HG02642 (cell line): ENCODE measurements around the gene GRPEL2.
A peak's percentile ranks its signal among the peaks of the same experiment; 100 is the strongest.

ENCODE experiments used
- ATAC-seq: cut with Tn5 transposase; IDR thresholded peaks from one replicate; pipeline ENCODE4 v1.9.1; 2021; ENCODE audit warnings: mild to moderate bottlenecking; ENCODE audit not compliant: unreplicated experiment, poor library complexity

Gene GRPEL2

DNA sequence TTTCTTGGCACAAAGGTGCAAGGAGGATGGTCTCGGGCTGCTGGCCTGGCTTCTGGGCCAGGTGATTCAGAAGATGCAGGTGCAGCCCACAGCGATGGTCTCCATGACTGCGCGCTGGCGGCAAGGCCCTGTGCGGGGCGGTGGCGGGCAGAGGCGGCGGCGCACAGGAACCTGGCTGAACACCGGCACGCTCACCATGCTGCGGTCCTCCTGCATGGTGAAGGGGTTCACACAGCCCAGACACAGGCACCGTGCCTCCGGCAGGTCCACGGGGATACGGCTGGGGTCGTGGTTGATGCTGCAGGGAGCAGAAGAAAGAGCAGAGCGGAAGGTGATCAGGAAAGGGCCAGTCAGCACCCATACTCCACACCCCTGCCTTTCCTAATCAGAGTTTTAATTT lies 29.0 kb downstream of the GRPEL2 start:
- no peak for ATAC-seq

DNA sequence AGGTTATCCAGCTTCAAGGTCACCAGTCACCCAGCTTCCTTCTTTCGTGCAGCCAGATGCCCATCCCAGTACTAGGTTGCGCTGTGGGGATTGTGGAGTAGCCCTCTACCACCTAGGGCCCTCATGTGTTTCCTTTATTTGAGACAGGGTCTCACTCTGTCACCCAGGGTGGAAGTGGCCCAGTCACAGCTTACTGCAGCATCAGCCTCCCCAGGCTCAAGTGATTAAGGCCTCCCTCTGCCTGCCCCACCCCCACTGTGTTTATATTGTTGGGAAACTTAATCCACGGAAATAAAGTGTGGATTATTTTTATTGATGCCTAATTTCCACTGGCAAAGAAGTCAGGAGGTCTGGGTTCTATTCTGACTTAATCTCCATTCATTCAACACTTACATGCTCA lies 29.5 kb downstream of the GRPEL2 start:
- ATAC-seq: no peak

DNA sequence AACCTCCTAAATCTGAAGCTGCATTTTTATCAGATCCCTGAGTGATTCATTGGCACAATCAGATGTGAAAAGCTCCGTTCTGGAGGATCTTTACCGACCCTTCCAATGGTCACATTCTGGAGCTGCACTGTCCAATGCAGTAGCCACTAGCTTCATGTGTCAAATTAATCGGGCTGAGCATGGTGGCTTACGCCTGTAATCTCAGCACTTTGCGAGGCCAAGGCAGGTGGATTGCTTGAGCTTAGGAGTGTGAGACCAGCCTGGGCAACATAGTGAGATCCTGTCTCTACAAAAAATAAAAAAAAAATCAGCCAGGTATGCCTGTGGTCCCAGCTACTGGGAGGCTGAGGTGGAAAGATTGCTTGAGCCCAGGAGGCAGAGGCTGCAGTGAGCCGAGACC lies 30.1 kb downstream of the GRPEL2 start:
- ATAC-seq: no peak

DNA sequence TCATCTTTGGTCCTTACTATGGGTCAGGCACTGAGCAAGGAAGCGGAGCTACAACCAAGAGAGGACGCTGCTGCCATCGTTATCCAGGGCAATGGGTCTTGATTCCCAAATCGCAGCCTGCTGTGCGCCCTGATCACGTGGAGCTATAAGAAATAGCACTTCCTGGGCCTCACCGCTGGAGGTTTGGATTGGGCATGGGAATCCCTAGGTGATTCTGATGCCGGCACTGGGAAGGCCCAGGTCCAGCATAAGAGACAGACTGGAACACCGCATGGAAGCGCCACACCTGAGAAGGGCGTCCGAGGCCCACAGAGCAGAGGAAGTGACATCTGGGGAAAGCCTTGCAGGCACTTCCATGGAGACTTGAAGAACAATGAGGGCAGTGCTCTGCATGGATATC lies 30.8 kb downstream of the GRPEL2 start:
- no peak for ATAC-seq

DNA sequence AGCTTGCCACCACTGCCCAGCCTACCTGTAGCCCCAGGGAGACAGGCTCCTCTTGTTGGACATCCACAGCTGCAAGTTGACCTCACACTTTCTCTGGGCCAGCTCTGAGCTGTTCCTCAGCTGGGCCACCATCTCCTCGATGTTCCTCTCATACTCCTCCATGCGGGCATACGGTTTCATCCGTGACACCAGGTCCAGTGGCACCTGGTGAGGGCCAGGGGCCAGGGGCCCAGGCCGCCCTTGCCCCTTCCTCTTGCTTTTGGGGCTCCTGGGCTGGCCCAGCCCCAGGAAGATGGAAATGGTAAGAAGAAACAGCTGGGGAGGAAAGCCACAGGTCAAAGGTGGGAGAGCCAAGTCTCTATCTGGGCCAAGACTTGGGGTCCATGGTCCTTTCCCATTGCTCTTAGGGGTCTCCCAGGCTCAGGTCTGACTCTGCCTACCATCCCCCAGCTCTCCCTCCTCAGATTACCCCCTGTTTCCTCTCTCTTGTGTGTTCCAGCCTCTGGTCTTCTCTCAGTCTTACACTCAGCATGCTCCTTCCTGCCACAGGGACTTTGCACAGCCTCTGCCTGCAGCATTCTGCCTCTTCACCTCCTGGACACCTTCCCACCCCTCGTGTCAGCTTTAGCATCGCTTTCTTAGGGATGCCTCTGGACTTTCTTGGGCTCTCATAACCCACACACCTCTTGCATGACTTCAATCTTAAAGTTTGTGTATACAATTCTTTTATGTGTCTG lies 31.6 kb downstream of the GRPEL2 start:
- ATAC-seq: no peak

DNA sequence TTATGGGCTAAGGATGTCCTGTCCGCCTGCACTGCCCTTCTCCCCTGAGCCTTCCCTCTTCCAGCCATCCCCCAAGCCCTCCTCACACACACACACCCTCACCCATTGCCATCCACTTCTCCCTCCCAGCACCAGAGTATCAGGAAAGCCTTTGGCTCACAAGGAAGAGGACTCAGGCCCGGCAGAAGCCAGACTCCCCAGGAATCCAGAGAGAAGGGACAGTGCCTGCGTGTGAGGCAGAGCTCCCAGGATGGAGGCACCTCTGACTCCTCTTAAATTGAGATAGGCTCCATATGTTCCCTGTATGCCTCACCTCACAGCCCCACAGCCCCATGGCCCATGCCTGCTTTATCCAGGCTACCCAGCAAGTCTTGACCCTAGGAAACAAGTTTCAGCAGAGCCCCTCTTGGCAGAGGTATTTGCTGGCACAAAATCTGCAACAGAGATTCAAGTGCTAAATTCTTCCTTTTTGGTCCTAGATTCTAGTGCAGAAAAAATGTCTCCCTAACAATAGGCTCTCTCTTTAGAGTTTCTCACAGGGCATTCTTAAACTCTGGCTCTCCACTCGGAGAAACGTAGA lies 33.0 kb downstream of the GRPEL2 start:
- ATAC-seq: no peak

DNA sequence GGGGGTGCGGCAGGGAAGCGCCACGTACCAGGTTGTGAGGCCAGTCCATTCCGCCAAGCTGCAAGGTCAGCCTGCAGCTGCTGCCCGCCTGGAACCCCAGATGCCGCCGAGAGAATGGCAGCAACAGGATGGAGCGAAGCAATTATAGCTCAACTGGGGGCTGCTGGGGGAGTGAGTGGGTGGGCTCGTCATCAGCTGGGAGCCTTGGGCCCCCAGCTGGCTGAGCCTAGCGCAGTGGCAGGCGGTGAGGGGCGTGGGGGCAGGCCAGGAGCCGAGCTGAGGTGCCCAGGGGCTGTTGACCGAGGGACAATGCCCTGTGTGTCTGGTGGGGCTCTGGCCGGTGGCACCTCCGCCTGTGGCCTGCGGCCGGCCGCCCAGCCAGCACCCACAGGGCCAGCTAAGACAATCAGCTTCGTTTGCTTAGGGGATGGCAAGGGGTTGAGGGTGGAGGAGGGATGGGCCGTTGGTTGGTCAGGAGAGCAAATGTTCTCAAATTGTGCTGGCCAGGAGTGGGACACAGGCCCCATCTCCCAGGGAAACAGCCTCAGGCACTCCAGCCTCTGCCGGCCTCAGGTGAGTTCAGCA lies 34.0 kb downstream of the GRPEL2 start, which contains the start of gene IL17B:
TSS of gene IL17B (minus strand) at position 116 of the 585 bp plus-strand sequence. CDS start at position 49, 67 bp downstream.
- ATAC-seq: no peak

DNA sequence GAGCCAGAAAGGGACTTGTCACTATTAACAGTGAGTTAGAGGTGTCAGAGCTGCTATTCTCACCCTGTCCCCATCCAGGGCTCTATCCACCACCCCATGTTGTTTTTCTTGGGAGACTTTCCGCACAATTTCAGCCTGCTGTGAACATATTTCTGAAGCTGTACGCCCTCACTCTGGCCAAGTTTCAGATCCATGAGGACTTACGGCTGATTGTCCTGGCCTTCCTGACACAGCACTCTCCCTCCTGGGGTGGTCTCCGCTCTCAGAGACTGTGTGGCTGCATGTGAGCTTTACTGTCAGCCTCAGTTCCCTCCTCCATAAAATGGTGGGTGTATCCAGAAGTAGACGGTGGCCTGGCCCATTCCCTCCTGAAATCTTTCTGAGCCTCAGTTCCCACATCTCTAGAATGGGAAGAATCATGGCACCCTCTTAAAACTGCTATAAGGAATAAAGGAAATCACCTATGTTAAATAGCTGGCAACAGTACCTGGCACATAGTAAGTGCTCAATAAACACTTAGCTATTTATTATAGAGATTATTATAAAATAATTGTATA lies 34.6 kb downstream of the GRPEL2 start:
- no peak for ATAC-seq

DNA sequence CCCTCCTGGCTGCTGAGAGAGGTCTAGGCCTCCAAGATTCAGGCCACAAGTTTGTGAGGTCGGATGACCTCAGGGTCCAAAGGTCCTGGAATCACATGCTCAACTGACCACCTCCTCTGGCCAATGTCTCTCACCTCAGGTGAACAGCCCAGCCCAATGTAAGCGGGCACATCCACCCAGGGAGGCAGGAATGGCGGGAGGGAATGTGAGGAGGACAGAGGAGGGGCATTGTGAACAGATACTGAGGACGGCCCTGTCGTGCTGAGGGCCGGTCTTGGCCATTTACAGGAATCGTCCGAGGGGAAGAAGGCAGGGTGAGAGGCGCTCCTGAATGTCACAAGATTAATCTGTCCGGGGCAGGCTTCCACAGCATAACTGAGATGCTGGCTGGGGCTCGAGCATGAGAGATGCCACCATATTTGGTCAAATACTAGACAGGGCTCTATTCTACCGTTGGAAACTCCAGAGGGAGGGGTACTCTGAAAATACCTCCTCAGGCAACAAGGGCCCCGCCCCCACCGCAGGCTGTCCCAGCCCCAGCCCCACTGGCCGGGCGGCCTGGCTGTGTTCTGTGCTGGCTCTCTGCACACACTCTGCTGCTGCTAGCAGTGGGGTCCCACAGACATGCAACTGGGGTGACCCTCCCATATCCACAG lies 35.3 kb downstream of the GRPEL2 start:
- no peak for ATAC-seq

DNA sequence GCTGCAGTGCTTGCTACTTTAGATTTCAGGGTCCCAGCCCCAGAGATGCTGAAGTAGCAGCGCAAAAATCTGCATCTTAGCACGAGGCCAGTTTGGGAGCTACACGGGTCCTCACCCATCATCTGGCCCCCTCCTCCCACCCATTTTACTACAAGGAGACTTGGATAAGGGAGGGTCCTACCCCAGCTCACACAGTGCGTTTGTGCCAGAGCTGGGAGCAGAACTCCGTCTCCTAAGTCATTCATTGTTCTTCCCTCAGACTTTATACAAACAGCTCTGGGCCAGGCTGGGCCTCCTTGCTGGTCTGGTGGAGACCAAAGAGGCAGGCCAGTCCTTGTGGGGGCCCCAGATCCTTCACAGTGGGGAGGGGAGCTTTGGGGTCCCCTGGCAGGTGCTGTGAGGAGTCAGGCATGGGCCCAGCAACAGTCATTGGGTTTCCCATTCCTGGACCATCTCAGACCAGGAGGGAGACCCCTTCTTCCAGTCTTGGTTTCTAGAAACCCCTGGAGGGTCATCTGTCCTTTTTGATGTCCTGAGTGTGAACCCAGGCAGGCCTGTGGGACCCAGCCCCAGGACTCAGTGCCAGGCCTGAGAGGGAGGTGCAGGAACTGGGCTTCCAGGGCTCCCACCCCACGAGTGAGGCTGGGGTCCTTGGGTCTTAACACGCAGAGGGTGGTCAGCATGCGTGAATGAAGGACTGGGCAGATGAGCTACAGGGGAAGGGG lies 36.1 kb downstream of the GRPEL2 start:
- ATAC-seq: no peak

DNA sequence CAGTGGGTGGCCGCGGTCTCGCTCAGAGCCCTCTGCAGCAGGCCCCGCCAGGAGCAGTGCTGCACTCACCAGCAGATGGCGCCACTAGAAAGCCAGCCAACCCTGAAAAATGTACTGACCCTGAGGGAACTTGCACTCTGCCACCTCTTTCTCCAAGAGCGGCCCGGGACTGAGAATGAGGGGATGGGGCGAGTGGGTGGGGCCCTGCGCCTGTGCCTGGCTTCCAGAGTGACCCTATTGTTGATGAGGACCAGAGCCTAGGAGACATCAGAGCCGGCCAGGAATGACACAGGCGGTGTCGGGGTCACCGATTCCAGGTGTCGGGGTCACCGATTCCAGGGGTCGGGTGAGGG lies 36.7 kb downstream of the GRPEL2 start:
- ATAC-seq: peak; percentile 85

DNA sequence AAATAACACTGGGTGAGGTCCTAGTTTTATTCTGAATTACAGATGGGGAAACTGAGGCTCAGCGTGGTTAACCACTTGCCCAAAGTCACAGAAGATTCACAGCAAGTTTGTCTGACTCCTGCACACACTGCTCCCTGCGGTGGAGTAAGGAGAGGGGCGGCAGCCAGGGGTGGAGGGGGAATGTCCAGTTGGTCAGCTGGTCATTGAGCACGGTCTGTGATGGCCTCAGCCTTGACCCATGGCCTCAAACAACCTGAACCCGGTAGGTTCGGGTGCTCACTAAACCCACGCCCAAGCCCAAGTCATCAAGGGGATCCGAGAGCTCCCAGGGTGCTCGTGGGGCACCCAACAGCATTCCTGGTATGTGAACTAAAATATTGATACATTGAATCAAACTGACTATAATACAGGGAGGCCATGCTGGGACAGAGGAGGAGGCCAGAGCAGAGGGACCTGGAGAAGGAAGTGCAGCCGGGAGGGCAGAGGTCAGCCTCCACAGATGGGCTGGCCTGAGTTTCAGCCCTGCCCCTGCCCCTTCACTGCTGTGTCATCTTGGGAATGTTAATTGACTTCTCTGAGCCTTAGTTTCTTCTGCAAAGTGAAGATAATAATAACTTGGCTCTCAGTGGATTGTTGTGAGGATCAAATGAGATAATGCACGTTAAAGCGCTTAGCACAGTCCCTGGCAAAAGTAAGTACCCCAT lies 37.4 kb downstream of the GRPEL2 start:
- ATAC-seq: no peak

DNA sequence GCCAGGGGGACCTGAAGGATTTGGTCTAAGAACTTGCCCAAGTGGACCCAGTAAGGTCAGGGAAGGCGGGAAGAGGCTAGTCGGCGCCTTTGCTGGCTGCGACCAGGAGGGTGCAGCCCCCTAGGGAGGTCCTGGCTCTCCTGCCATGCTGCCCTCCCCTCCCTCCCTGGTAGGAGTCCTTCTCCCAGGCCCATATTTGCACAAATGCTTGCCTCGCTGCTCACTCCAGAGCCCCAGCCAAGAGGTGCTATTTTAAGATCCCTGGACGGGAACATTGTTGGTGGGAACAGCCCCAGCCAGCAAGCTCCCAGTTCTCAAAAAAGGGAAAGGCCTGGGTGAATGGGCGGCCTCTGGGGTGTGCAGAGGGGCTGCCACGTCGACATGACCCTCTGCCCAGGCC lies 38.1 kb downstream of the GRPEL2 start:
- no peak for ATAC-seq

DNA sequence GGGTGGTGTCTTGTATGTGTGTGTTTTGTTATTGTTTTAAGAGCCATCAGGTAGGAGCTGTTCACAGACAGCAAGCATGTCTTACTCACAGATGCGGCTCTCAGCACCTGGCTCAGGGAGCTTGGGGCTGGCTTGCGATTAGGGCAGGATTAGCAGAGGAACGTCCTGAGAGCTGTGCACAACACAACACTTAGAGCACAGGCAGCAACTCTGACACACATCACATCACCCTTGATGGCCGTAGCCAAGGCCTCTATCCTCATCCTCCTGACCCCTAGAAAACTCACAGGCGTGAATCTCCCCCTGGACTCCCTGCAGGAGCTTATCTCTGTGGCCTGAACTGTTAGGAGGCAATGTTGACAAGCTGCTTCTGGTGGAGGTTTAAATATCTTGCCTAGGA lies 40.9 kb downstream of the GRPEL2 start:
- no peak for ATAC-seq

DNA sequence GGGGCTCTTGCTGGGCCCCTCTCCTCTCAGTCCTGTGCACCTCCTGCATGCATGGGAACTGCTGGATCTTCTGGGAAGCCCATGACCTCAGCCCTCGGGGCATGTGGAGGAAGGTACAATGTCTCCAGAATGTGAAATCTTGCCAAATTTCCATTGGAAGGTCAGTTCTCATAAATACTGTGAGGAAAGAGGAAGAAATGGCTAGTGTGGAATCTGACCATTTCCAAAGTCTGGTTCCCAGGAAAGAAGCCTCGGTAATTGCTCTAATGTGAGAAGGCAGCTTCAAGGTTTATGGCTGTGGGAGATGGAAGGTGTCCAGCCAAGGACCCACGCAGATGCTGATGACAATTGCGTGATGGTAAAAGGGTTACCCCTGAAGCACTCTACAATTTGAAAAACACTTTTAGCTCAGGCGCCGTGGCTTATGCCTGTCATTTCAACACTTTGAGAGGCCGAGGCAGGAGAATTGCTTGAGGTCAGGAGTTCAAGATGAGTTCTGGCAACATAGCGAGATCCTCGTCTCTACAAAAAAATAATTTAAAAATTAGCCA lies 41.9 kb downstream of the GRPEL2 start:
- ATAC-seq: no peak

DNA sequence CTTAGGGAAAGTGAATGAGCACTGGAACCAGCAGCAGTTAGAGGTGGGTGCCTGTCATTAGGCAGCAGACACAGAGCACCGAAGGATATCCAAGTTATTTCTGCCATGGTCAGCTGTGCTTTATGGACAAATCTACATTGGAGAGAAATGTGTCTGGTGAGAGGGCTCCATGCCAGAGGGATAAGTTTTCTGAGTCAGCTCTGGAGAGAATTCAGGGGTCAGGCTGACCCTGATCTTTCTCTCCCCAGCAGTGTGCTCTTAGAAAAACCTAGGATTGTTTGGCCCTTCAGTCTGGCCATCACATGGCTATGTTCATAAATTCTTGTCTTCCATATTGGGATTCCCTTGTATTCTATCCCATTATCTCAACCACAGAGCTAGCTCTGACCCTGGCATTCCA lies 42.7 kb downstream of the GRPEL2 start:
- no peak for ATAC-seq

DNA sequence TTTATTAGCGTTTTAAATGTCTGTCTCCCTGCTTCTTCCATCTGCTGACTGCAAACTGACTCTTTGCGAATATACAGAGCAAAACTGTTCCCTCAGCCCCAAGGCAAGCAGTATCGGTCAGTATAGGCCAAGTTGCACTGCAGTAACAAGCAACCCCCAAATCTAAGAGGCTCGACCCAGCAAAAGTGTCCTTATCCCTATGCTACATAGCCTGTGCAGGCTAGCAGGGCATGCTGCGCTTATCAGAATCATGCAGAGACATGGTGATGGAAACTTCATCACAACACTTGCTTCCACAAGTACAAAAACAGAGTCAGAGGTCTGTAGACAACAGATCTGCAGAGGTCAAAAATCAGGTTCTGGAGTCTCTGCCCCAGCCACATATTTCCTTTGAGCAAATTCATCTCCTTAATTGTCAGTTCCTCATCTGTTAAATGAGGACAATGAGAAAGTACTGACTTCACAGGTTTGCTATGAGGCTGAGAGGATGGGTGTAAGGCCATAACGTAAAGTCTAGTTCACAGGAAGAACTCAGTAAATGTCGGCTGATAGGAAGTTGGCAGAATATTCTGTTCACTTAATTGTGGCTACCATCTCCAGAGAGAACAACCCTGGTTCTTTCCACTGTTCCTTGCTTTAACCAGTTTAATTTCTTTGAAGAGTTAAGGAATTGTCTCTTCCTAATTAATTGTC lies 43.3 kb downstream of the GRPEL2 start:
- no peak for ATAC-seq

DNA sequence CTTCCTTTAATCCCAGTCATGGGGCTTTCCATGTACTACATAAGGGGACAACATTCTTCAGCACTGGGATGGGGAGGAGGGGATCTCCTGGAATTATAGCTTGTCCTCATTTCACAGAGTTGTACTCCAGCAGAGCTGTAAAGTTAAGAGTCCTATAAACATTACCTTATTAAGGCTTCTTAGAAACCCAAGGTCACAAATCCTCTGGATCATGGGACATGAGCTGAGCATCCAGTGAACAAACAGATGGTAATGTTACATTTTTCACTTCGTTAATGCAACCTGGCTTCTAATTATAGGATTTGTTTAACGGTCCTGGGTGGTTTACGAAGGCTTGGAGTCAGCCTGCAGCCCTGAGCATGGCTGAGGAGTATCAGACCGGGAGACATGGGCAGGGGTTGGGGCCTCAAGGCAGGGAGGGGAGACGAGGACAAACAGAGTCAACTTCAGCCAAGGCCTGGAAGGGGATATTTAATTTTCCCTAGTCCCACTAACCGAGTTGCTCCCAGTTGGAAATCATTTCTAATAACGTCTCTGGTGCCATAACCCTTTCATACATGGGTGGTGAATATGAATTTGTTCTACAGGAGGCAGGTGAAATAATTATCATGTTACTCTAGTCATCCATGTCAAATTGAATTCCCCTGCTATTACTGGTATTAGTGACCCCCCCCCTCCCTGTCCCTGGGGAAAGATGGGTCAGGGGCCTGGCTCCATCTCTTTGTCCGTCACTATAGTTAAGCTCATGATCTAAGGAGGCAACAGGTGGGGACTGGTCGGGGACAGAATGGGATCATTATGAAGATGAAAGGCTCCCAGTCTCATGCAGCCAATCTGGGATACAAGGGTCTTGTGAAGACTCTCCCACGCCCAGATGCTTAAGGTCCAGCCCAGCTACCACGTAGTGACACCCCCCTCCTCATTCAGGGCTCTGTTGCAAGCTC lies 44.5 kb downstream of the GRPEL2 start:
- ATAC-seq: no peak
